NCI-H526 (cell line): ENCODE results near the gene FAM72A.
"Not testable (repeated sequence)": the region's sequence is repeated elsewhere in the genome, so short reads cannot be mapped to it uniquely, and the experiment has no call there.

Experiments
- DNase-seq, 2 experiments: peaks; one replicate each; lab custom pipeline; 2025; lab: John Stamatoyannopoulos, UW

FAM72A gene

DNA sequence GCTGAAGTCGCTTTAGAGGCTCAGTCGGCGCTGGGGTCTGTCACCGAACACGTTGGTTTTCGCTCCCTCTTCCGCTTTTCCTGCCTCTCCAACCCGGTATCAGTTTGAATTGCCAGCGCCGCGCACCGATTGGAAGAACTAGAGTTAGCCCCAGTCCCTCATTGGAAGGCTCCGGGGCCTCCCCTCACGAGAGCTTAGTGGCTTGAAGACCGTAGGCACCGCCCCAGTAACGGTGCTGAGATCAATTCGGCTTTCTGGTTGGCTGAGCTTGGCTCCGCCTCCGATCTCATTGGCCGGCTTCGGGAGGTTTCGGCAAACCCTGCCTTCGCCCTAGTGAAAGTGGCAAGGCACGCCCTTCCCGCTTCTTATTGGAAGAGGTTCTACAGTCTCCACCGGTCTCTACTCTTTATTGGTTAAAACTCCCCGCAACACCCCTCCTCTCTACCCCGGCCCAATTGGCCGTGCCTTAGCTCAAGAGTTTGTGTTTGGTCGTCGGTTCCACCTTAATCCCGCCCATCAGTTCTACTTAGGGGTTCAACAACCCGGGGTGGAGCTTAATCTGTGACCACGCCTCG, at the start of gene FAM72A:
Gene FAM72A, minus strand, starts transcription at position 51 of the 575 bp plus-strand sequence. CDS start 814 bp downstream, outside the sequence.
- DNase-seq, result peak; percentile 97 to 99

- not testable (repeated sequence) for DNase-seq
Observed at GRCh38 chr1:206250953-206251681, 48.5 kb upstream of the FAM72A start.

GRCh38 chr1:206246129-206246886, 43.7 kb upstream of the FAM72A start:
- not testable (repeated sequence) for DNase-seq

DNA sequence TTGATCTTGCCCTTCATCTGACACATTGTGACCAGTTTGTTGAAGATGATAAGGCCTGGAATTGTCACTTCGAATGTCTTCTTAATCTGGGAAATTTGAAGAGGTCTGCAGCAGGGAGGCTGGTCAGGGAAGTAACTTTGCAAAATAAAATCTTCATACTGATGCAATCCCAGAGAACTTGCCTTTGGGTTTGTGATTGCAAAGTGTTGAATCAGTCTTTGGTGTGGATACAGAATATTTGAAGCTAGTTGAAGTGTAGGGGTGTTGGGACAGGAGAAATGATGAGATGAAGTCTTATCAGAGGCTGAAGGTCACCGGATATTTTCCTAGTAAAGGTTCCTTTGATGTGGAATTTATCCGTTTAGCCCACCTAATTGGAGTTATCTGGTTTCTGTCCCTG, 42.8 kb upstream of the FAM72A start:
- DNase-seq, result not testable (repeated sequence)

GRCh38 chr1:206243335-206243734, 40.7 kb upstream of the FAM72A start:
- peak in 1 of 2 experiments; percentile 0 for DNase-seq

GRCh38 chr1:206240288-206240687, 37.6 kb upstream of the FAM72A start:
- DNase-seq, result not testable (repeated sequence)

GRCh38 chr1:206235190-206235589, 32.6 kb upstream of the FAM72A start:
- not testable (repeated sequence) for DNase-seq

DNA sequence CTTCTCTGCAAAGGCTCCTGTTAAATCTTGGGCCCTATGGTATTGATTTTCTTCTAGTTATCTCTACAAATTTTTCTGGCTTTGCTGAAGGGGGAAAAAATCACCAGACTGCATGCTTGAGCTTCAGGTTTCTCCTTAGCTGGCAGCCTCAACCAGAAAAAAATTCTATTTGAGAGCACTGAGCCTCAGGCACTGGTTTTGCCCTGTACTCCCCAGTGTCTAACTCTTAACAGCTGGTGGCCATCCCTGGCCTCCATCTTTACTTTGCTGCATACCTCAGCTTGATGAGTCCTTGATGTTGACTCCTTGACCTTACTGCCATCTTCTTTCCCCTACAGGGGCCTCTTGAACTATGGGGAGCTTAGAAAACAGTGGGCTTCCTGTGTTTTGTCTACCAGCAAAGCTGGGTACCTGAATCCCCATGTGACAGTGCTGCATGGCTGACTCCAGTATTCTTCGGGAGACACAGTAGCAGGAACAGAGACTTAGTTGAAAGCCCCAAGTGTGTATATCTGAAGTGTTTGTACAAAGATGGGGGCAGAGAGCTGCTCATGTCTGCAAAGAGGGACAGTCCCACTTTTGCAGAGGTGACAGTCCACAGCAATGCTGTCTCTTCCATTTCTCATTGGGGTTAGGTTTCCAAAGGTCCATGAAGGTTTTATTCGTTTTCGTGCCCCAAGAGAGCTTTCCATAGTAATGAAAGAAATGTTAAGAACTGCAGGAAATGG, 31.7 kb upstream of the FAM72A start:
- DNase-seq, result not testable (repeated sequence)

GRCh38 chr1:206232970-206233645, 30.5 kb upstream of the FAM72A start:
- not testable (repeated sequence) for DNase-seq

DNA sequence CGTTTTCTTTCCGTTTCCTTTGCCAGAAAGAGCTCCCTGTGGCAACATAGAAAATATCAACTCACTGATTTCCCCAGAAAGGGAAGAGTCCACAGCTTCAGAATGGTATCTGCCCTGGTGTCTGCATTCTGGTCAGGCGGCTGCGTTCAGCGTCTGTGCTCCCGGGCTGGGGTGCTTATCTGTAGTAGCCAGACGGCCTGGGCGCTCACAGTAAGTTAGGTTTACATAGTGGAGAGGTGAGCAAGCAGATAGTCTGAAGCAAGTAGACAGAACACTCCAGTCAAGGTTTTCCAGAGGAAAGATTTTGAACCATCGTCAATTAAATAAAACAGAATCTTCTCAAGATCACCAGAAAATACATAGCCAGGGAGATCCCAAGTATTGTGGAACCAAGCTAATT, 29.4 kb upstream of the FAM72A start:
- DNase-seq, result not testable (repeated sequence)

GRCh38 chr1:206229286-206229685, 26.6 kb upstream of the FAM72A start:
- DNase-seq, result not testable (repeated sequence)

- not testable (repeated sequence) for DNase-seq
Observed at GRCh38 chr1:206226886-206227285, 24.2 kb upstream of the FAM72A start.

DNA sequence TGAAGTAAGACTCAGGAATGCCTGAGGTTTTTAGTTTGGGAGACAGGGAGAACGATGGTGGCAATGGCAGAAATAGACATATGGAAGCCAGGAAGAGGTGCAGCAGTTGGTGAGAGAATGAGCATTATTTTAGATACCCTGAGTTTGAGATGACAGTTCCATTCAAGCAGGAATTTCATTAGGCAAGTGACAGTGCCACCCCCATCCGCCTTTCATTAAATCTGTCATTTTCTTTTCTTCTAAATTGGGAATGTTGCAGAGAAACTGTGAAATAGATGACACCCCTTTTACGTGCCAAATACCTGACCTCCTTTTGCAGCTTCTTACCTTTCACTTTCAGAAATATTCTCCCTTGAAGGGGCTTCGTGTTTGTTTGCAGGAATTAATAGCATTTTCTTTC, 22.7 kb upstream of the FAM72A start:
- DNase-seq, result not testable (repeated sequence)

GRCh38 chr1:206224190-206224776, 21.6 kb upstream of the FAM72A start:
- DNase-seq, result not testable (repeated sequence)

- DNase-seq, result not testable (repeated sequence)
Observed at GRCh38 chr1:206221585-206221984, 18.9 kb upstream of the FAM72A start.

- DNase-seq, result not testable (repeated sequence)
Observed at GRCh38 chr1:206220332-206221000, 17.8 kb upstream of the FAM72A start.

GRCh38 chr1:206219514-206220331, 17.1 kb upstream of the FAM72A start:
- not testable (repeated sequence) for DNase-seq

GRCh38 chr1:206218765-206219164, 16.1 kb upstream of the FAM72A start:
- DNase-seq, result not testable (repeated sequence)

DNA sequence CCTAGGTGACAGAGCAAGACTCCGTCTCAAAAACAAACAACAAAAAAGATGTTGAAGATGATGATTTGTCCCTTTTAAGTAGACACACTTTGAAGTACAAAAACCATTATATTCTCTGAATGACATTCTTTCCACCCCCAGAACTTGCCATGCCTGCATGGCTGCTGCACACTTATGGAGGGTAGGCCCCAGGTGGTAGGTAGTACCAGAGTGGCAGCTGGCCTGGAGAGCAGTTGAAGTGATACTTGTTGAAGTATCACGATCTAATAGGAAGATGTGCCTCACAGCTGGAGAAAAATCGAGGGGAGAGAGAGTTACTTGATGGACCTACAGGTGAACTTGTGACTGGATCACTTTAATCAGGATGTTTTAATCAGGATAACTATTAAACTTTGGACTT, 15.6 kb upstream of the FAM72A start:
- DNase-seq, result not testable (repeated sequence)
